Measurements from ENCODE around the gene GSTCD.

The GSTCD gene

GRCh38 chr4:105870963-105871362, 162.4 kb downstream of the GSTCD start:
- Histone ChIP-seq H3K36me3 (ENCODE audit: control insufficient read depth in 4 of 4, insufficient read depth in 4 of 4, low read length in 3 of 4) (no peaks in the 10 kb centered on the region), H3K27ac (ENCODE audit: insufficient read depth in 1 of 2, low read depth in 1 of 2, low read length in 2 of 2, poor library complexity in 1 of 2, severe bottlenecking in 2 of 2) (no peak overlapping the region), H3K27me3 (replicated peaks in 2 of 5; ENCODE audit: control insufficient read depth in 4 of 5, insufficient read depth in 5 of 5, low read length in 4 of 5) (peaks cover 0 to 9% (median 0%) of the 10 kb centered on the region in 5 experiments), H3K4me3 (ENCODE audit: control insufficient read depth in 1 of 7, extremely low read depth in 1 of 7, insufficient read depth in 4 of 7, low read depth in 2 of 7, low read length in 6 of 7) (no peak overlapping the region), H3K9me3 (ENCODE audit: control extremely low read depth in 1 of 5, control insufficient read depth in 4 of 5, insufficient read depth in 2 of 5, low read depth in 1 of 5, low read length in 4 of 5) (no peaks in the 10 kb centered on the region), H3K4me1 (ENCODE audit: control extremely low read depth in 1 of 4, control insufficient read depth in 4 of 4, insufficient read depth in 4 of 4, low read length in 3 of 4) (no peaks in the 10 kb centered on the region)
- no peak for DNase-seq
- CTCF ChIA-PET, result no interaction called here
- WGBS (ENCODE audit: insufficient coverage), result 94% methylated on average over 2 of the region's 3 CpGs
- POLR2A ChIA-PET, result no interaction called here

GRCh38 chr4:105871997-105872396, 163.4 kb downstream of the GSTCD start:
- H3K4me1 ChIP-seq (ENCODE audit: control extremely low read depth in 1 of 4, control insufficient read depth in 4 of 4, insufficient read depth in 4 of 4, low read length in 3 of 4), result no peaks in the 10 kb centered on the region
- WGBS (ENCODE audit: insufficient coverage), result 100% methylated on average over 1 of the region's 2 CpGs
- no peak overlapping the region for H3K27ac ChIP-seq (ENCODE audit: insufficient read depth in 1 of 2, low read depth in 1 of 2, low read length in 2 of 2, poor library complexity in 1 of 2, severe bottlenecking in 2 of 2)
- H3K36me3 ChIP-seq (ENCODE audit: control insufficient read depth in 4 of 4, insufficient read depth in 4 of 4, low read length in 3 of 4), result no peaks in the 10 kb centered on the region
- ChIA-PET CTCF (no interaction called here), POLR2A (no interaction called here)
- DNase-seq, result no peak
- no peak overlapping the region for H3K4me3 ChIP-seq (ENCODE audit: control insufficient read depth in 1 of 7, extremely low read depth in 1 of 7, insufficient read depth in 4 of 7, low read depth in 2 of 7, low read length in 6 of 7)
- H3K9me3 ChIP-seq (ENCODE audit: control extremely low read depth in 1 of 5, control insufficient read depth in 4 of 5, insufficient read depth in 2 of 5, low read depth in 1 of 5, low read length in 4 of 5), result no peaks in the 10 kb centered on the region
- H3K27me3 ChIP-seq (replicated peaks in 2 of 5; ENCODE audit: control insufficient read depth in 4 of 5, insufficient read depth in 5 of 5, low read length in 4 of 5), result peaks cover 0 to 9% (median 0%) of the 10 kb centered on the region in 5 experiments

- no peak overlapping the region for H3K27ac ChIP-seq (ENCODE audit: insufficient read depth in 1 of 2, low read depth in 1 of 2, low read length in 2 of 2, poor library complexity in 1 of 2, severe bottlenecking in 2 of 2)
- no peaks in the 10 kb centered on the region for H3K4me1 ChIP-seq (ENCODE audit: control extremely low read depth in 1 of 4, control insufficient read depth in 4 of 4, insufficient read depth in 4 of 4, low read length in 3 of 4)
- H3K4me3 ChIP-seq (ENCODE audit: control insufficient read depth in 1 of 7, extremely low read depth in 1 of 7, insufficient read depth in 4 of 7, low read depth in 2 of 7, low read length in 6 of 7), result no peak overlapping the region
- peaks cover 0 to 3% (median 0%) of the 10 kb centered on the region in 5 experiments for H3K9me3 ChIP-seq (ENCODE audit: control extremely low read depth in 1 of 5, control insufficient read depth in 4 of 5, insufficient read depth in 2 of 5, low read depth in 1 of 5, low read length in 4 of 5)
- H3K27me3 ChIP-seq (replicated peaks in 2 of 5; ENCODE audit: control insufficient read depth in 4 of 5, insufficient read depth in 5 of 5, low read length in 4 of 5), result peaks cover 0 to 7% (median 0%) of the 10 kb centered on the region in 5 experiments
- DNase-seq, result no peak
- POLR2A ChIA-PET, result no interaction called here
- CTCF ChIA-PET, result no interaction called here
- no peaks in the 10 kb centered on the region for H3K36me3 ChIP-seq (ENCODE audit: control insufficient read depth in 4 of 4, insufficient read depth in 4 of 4, low read length in 3 of 4)
Measured at GRCh38 chr4:105875233-105875632, 166.6 kb downstream of the GSTCD start.

- Histone ChIP-seq H3K27me3 (replicated peaks in 2 of 5; ENCODE audit: control insufficient read depth in 4 of 5, insufficient read depth in 5 of 5, low read length in 4 of 5) (peaks cover 0 to 2% (median 0%) of the 10 kb centered on the region in 5 experiments), H3K27ac (ENCODE audit: insufficient read depth in 1 of 2, low read depth in 1 of 2, low read length in 2 of 2, poor library complexity in 1 of 2, severe bottlenecking in 2 of 2) (no peak overlapping the region), H3K4me3 (ENCODE audit: control insufficient read depth in 1 of 7, extremely low read depth in 1 of 7, insufficient read depth in 4 of 7, low read depth in 2 of 7, low read length in 6 of 7) (no peak overlapping the region), H3K4me1 (ENCODE audit: control extremely low read depth in 1 of 4, control insufficient read depth in 4 of 4, insufficient read depth in 4 of 4, low read length in 3 of 4) (no peaks in the 10 kb centered on the region), H3K9me3 (ENCODE audit: control extremely low read depth in 1 of 5, control insufficient read depth in 4 of 5, insufficient read depth in 2 of 5, low read depth in 1 of 5, low read length in 4 of 5) (peaks cover 0 to 3% (median 0%) of the 10 kb centered on the region in 5 experiments), H3K36me3 (ENCODE audit: control insufficient read depth in 4 of 4, insufficient read depth in 4 of 4, low read length in 3 of 4) (no peaks in the 10 kb centered on the region)
- no peak for DNase-seq
- ChIA-PET POLR2A (no interaction called here), CTCF (no interaction called here)
- WGBS (ENCODE audit: insufficient coverage), result 100% methylated on average over 1 of the region's 2 CpGs
Measured at GRCh38 chr4:105878668-105879067, 170.1 kb downstream of the GSTCD start.

- DNase-seq, result no peak
- no CpG with 5 or more reads among the region's 2 CpGs for WGBS (ENCODE audit: insufficient coverage)
- CTCF ChIA-PET, result no interaction called here
- H3K4me1 ChIP-seq (ENCODE audit: control extremely low read depth in 1 of 4, control insufficient read depth in 4 of 4, insufficient read depth in 4 of 4, low read length in 3 of 4), result no peaks in the 10 kb centered on the region
- H3K27ac ChIP-seq (ENCODE audit: insufficient read depth in 1 of 2, low read depth in 1 of 2, low read length in 2 of 2, poor library complexity in 1 of 2, severe bottlenecking in 2 of 2), result no peak overlapping the region
- H3K4me3 ChIP-seq (ENCODE audit: control insufficient read depth in 1 of 7, extremely low read depth in 1 of 7, insufficient read depth in 4 of 7, low read depth in 2 of 7, low read length in 6 of 7), result no peak overlapping the region
- POLR2A ChIA-PET, result no interaction called here
- no peaks in the 10 kb centered on the region for H3K9me3 ChIP-seq (ENCODE audit: control extremely low read depth in 1 of 5, control insufficient read depth in 4 of 5, insufficient read depth in 2 of 5, low read depth in 1 of 5, low read length in 4 of 5)
- H3K27me3 ChIP-seq (replicated peaks in 2 of 5; ENCODE audit: control insufficient read depth in 4 of 5, insufficient read depth in 5 of 5, low read length in 4 of 5), result peaks cover 6 to 29% (median 9%) of the 10 kb centered on the region in 5 experiments
- H3K36me3 ChIP-seq (ENCODE audit: control insufficient read depth in 4 of 4, insufficient read depth in 4 of 4, low read length in 3 of 4), result no peaks in the 10 kb centered on the region
Measured at GRCh38 chr4:105887508-105887907, 178.9 kb downstream of the GSTCD start.

GRCh38 chr4:105894660-105895582, 186.3 kb downstream of the GSTCD start, which contains the start of gene NPNT:
TSS of gene NPNT (plus strand) at chr4:105895471. CDS start at chr4:105895653, 182 bp downstream.
- peak within 1 kb of the TSS; percentile 8 to 68 (median 50) for H3K4me3 ChIP-seq (ENCODE audit: control insufficient read depth in 1 of 7, extremely low read depth in 1 of 7, insufficient read depth in 4 of 7, low read depth in 2 of 7, low read length in 6 of 7)
- CTCF ChIA-PET, result no interaction called here
- H3K27ac ChIP-seq (ENCODE audit: insufficient read depth in 1 of 2, low read depth in 1 of 2, low read length in 2 of 2, poor library complexity in 1 of 2, severe bottlenecking in 2 of 2), result no peak within 1 kb of the TSS
- H3K36me3 ChIP-seq (ENCODE audit: control insufficient read depth in 4 of 4, insufficient read depth in 4 of 4, low read length in 3 of 4), result no peaks in the 10 kb centered on the region
- WGBS (ENCODE audit: insufficient coverage), result 2% methylated on average over 40 of the region's 56 CpGs
- peaks cover 0 to 2% (median 0%) of the 10 kb centered on the region in 5 experiments for H3K9me3 ChIP-seq (ENCODE audit: control extremely low read depth in 1 of 5, control insufficient read depth in 4 of 5, insufficient read depth in 2 of 5, low read depth in 1 of 5, low read length in 4 of 5)
- POLR2A ChIA-PET, result no interaction called here
- DNase-seq, result peak in 2 of 3 donors; percentile 15 to 24
- H3K4me1 ChIP-seq (ENCODE audit: control extremely low read depth in 1 of 4, control insufficient read depth in 4 of 4, insufficient read depth in 4 of 4, low read length in 3 of 4), result peaks cover 0 to 22% (median 19%) of the 10 kb centered on the region in 4 experiments
- peaks cover 22 to 98% (median 55%) of the 10 kb centered on the region in 5 experiments for H3K27me3 ChIP-seq (replicated peaks in 2 of 5; ENCODE audit: control insufficient read depth in 4 of 5, insufficient read depth in 5 of 5, low read length in 4 of 5)
